Measurements from ENCODE around the gene PPM1D. TPM values are rescaled to one million over a fixed set of nuclear protein-coding genes. Genes with fewer than 3 reads are reported as not detected.

PPM1D gene
- total and polyA plus RNA-seq, 4 experiments from 2014 or later = 7.0 to 19.4 (median 14.5) TPM

DNA sequence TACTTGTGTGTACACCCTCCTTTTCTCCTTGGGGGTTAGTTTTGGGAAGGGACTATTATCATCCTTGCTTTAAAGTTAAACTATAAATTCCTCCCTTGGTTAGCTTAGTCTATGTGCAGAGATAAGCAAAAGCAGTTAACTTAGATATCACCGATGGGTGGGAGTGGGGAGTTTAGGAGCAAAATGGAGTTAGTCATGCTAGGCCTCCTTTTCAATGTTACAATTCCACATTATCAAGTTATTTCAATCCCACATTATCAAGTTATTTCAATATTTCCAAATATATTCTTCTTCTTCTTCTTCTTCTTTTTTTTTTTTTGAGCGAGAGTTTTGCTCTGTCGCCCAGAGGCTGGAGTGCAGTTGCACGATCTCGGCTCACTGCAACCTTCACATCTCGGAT, 76.0 kb downstream of the PPM1D start:
- peak overlapping the region in 3 of 8 donors; percentile 15 to 57 (median 22) for H3K4me3 Mint-ChIP-seq
- H3K4me3 ChIP-seq (ENCODE audit: low read length in 2 of 2) = no peak overlapping the region
- peaks cover 14% of the 10 kb centered on the region for H3K4me1 ChIP-seq (ENCODE audit: insufficient read depth, low read length)
- H3K9me3 ChIP-seq (ENCODE audit: control insufficient read depth in 1 of 2, low read length in 2 of 2) = no peaks in the 10 kb centered on the region
- H3K27ac Mint-ChIP-seq = no peak overlapping the region
- H3K4me1 Mint-ChIP-seq = peaks cover 17 to 26% (median 22%) of the 10 kb centered on the region in 4 donors
- CTCF ChIA-PET (ENCODE audit: partially characterized antibody) = no interaction called here
- POLR2A ChIA-PET (ENCODE audit: partially characterized antibody) = interaction anchor here (2.0 kb wide), 1 partner anchor 76 kb away, joined by 24 read pairs; the partner anchor contains the start of gene PPM1D
- H3K27me3 Mint-ChIP-seq = no peaks in the 10 kb centered on the region
- H3K27me3 ChIP-seq (ENCODE audit: insufficient read depth, low read length) = no peaks in the 10 kb centered on the region
- DNase-seq = no peak
- intact Hi-C loops (cut with micrococcal nuclease) = loop anchor here (2.0 to 10.0 kb wide), 2 partner anchors 283 to 1111 kb away; partner anchors contain the start of genes DHX40 and USP32
- H3K9me3 Mint-ChIP-seq = no peaks in the 10 kb centered on the region
- H3K36me3 ChIP-seq (ENCODE audit: insufficient read depth, low read length) = no peaks in the 10 kb centered on the region
- no peak overlapping the region for H3K27ac ChIP-seq (ENCODE audit: low read depth, low read length)
- peaks cover 6 to 11% of the 10 kb centered on the region in 2 donors for H3K36me3 Mint-ChIP-seq

GRCh38 chr17:60676758-60677307, 76.8 kb downstream of the PPM1D start:
- Mint-ChIP-seq H3K36me3 (peaks cover 6 to 11% of the 10 kb centered on the region in 2 donors), H3K4me1 (peaks cover 17 to 26% (median 22%) of the 10 kb centered on the region in 4 donors), H3K4me3 (peak overlapping the region; percentile 91 to 99 (median 97)), H3K9me3 (no peaks in the 10 kb centered on the region), H3K27me3 (no peaks in the 10 kb centered on the region), H3K27ac (peak overlapping the region; percentile 93 to 99 (median 98))
- Histone ChIP-seq H3K4me3 (ENCODE audit: low read length in 2 of 2) (peak overlapping the region; percentile 65 to 96), H3K36me3 (ENCODE audit: insufficient read depth, low read length) (no peaks in the 10 kb centered on the region), H3K27me3 (ENCODE audit: insufficient read depth, low read length) (no peaks in the 10 kb centered on the region), H3K9me3 (ENCODE audit: control insufficient read depth in 1 of 2, low read length in 2 of 2) (no peaks in the 10 kb centered on the region), H3K4me1 (ENCODE audit: insufficient read depth, low read length) (peaks cover 14% of the 10 kb centered on the region), H3K27ac (ENCODE audit: low read depth, low read length) (peak overlapping the region; percentile 72)
- ChIA-PET POLR2A (ENCODE audit: partially characterized antibody) (interaction anchor here (0.6 to 2.0 kb wide), 16 partner anchors 9 to 1522 kb away, joined by 3 to 24 read pairs (median 4); partner anchors contain the start of genes CLTC, DHX40, PPM1D and RNFT1), CTCF (ENCODE audit: partially characterized antibody) (interaction anchor here (1.0 to 1.4 kb wide), 6 partner anchors 36 to 101 kb away, joined by 3 to 5 read pairs (median 3); no protein-coding TSS in a partner anchor)
- intact Hi-C loops (cut with micrococcal nuclease) = loop anchor here (1.0 to 10.0 kb wide), 5 partner anchors 77 to 1387 kb away; partner anchors contain the start of genes DHX40, PPM1D and USP32
- DNase-seq = no peak

DNA sequence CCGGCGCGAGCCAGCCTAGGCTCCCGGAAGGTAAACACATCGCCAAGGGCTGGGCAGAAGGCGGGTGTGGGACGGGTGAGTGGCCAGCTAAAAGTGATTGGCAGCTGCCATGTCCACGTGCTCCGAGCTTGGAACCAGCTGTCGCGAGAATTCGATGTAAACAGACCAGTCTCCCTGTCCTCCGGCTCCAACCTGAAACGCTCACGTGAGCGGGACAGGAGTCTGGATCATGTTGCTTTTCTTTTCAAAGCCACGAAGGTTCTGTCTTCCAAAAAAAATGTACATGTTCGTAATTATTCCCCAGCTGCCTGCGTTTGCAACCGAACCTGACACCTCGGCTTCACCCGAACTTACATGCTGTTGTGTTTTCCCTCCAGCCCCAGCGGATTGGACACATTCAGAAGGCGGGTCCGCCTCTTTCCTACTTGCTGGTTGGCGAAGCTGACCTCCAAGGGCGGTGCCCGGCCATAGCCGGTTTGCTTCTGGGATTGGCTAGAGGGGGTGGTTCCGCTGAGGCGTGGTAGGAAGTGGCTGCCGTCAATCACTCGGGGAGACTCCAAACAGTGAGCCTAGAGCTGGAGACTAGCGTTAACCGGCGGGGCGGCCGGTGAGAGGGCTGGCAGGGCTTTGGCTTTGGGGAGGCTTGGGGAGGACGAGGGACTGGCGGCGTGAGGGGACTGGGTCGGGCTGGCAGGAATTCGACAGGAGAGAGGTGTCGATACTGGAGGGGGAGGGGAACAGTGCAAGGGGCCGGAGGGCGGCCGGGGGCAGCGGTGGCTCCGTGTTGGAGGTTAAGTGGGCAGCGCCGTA, 77.5 kb downstream of the PPM1D start, which contains the start of gene BCAS3:
BCAS3 (plus strand) TSS at position 544 of the 810 bp plus-strand sequence.
- peaks cover 14% of the 10 kb centered on the region for H3K4me1 ChIP-seq (ENCODE audit: insufficient read depth, low read length)
- intact Hi-C loops (cut with micrococcal nuclease) = loop anchor here (1.0 to 10.0 kb wide), 5 partner anchors 77 to 1387 kb away; partner anchors contain the start of genes DHX40, PPM1D and USP32
- H3K4me1 Mint-ChIP-seq = peaks cover 17 to 26% (median 23%) of the 10 kb centered on the region in 4 donors

DNA sequence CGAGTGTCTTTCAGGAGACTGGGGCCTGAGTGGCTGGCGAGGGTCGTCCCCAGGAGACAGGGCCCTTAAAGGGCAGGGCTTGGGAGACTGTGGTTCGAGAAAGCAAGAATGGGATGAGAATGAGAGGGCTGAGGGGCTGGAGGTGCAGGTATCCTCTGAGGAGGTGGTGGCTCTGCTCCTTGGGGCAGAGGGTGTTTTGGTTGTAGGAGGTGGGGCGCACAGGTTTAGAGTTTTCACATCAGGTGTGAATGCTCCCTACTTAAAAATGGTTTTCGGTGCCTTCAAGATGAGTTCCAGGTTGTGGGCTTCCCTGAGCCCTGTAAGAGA, 78.1 kb downstream of the PPM1D start:
- H3K4me1 Mint-ChIP-seq = peaks cover 17 to 26% (median 23%) of the 10 kb centered on the region in 4 donors
- no peaks in the 10 kb centered on the region for H3K9me3 Mint-ChIP-seq
- ChIA-PET CTCF (ENCODE audit: partially characterized antibody) (interaction anchor here (1.0 kb wide), 1 partner anchor 102 kb away, joined by 3 read pairs; no protein-coding TSS in a partner anchor), POLR2A (ENCODE audit: partially characterized antibody) (interaction anchor here (0.7 to 2.0 kb wide), 9 partner anchors 10 to 1571 kb away, joined by 3 to 24 read pairs (median 4); partner anchors contain the start of genes DHX40, PPM1D, RNFT1 and TRIM37)
- intact Hi-C loops (cut with micrococcal nuclease) = loop anchor here (10.0 kb wide), 1 partner anchor 1113 kb away; the partner anchor contains the start of gene DHX40
- DNase-seq = no peak
- Histone ChIP-seq H3K9me3 (ENCODE audit: control insufficient read depth in 1 of 2, low read length in 2 of 2) (no peaks in the 10 kb centered on the region), H3K36me3 (ENCODE audit: insufficient read depth, low read length) (peaks cover 2% of the 10 kb centered on the region), H3K4me3 (ENCODE audit: low read length in 2 of 2) (peak overlapping the region; percentile 65 to 96), H3K27ac (ENCODE audit: low read depth, low read length) (peak overlapping the region; percentile 72), H3K27me3 (ENCODE audit: insufficient read depth, low read length) (no peaks in the 10 kb centered on the region), H3K4me1 (ENCODE audit: insufficient read depth, low read length) (peaks cover 14% of the 10 kb centered on the region)
- peak overlapping the region; percentile 93 to 99 (median 98) for H3K27ac Mint-ChIP-seq
- H3K27me3 Mint-ChIP-seq = no peaks in the 10 kb centered on the region
- peak overlapping the region; percentile 91 to 99 (median 97) for H3K4me3 Mint-ChIP-seq
- H3K36me3 Mint-ChIP-seq = peaks cover 9 to 17% of the 10 kb centered on the region in 2 donors

More for the DNA sequence above, 77.5 kb downstream of the PPM1D start, which contains the start of gene BCAS3:
- ChIA-PET CTCF (ENCODE audit: partially characterized antibody) (interaction anchor here (1.0 to 1.4 kb wide), 6 partner anchors 36 to 102 kb away, joined by 3 to 5 read pairs (median 3); no protein-coding TSS in a partner anchor), POLR2A (ENCODE audit: partially characterized antibody) (interaction anchor here (0.6 to 2.0 kb wide), 18 partner anchors 9 to 1571 kb away, joined by 3 to 24 read pairs (median 4); partner anchors contain the start of genes CLTC, DHX40, PPM1D and RNFT1)
- H3K27me3 ChIP-seq (ENCODE audit: insufficient read depth, low read length) = no peaks in the 10 kb centered on the region
- H3K9me3 Mint-ChIP-seq = no peaks in the 10 kb centered on the region
- no peaks in the 10 kb centered on the region for H3K9me3 ChIP-seq (ENCODE audit: control insufficient read depth in 1 of 2, low read length in 2 of 2)
- peak within 1 kb of the TSS; percentile 91 to 99 (median 97) for H3K4me3 Mint-ChIP-seq
- H3K4me3 ChIP-seq (ENCODE audit: low read length in 2 of 2) = peak within 1 kb of the TSS; percentile 65 to 96
- no peaks in the 10 kb centered on the region for H3K36me3 ChIP-seq (ENCODE audit: insufficient read depth, low read length)
- peak within 1 kb of the TSS; percentile 93 to 99 (median 98) for H3K27ac Mint-ChIP-seq
- peaks cover 6 to 14% of the 10 kb centered on the region in 2 donors for H3K36me3 Mint-ChIP-seq
- H3K27me3 Mint-ChIP-seq = no peaks in the 10 kb centered on the region
- DNase-seq = peak; percentile 96 to 99 (median 97)
- peak within 1 kb of the TSS; percentile 72 for H3K27ac ChIP-seq (ENCODE audit: low read depth, low read length)

GRCh38 chr17:60679287-60679686, 79.3 kb downstream of the PPM1D start:
- H3K9me3 ChIP-seq (ENCODE audit: control insufficient read depth in 1 of 2, low read length in 2 of 2) = no peaks in the 10 kb centered on the region
- Mint-ChIP-seq H3K4me3 (peak overlapping the region in 6 of 8 donors; percentile 42 to 97 (median 66)), H3K4me1 (peaks cover 17 to 26% (median 23%) of the 10 kb centered on the region in 4 donors), H3K27me3 (no peaks in the 10 kb centered on the region), H3K9me3 (no peaks in the 10 kb centered on the region), H3K36me3 (peaks cover 14 to 24% of the 10 kb centered on the region in 2 donors), H3K27ac (no peak overlapping the region)
- no peak overlapping the region for H3K4me3 ChIP-seq (ENCODE audit: low read length in 2 of 2)
- no peaks in the 10 kb centered on the region for H3K27me3 ChIP-seq (ENCODE audit: insufficient read depth, low read length)
- CTCF ChIA-PET (ENCODE audit: partially characterized antibody) = interaction anchor here (0.5 kb wide), 1 partner anchor 10 kb away, joined by 3 read pairs; no protein-coding TSS in a partner anchor
- H3K27ac ChIP-seq (ENCODE audit: low read depth, low read length) = no peak overlapping the region
- peaks cover 3% of the 10 kb centered on the region for H3K36me3 ChIP-seq (ENCODE audit: insufficient read depth, low read length)
- POLR2A ChIA-PET (ENCODE audit: partially characterized antibody) = no interaction called here
- no peak for DNase-seq
- peaks cover 14% of the 10 kb centered on the region for H3K4me1 ChIP-seq (ENCODE audit: insufficient read depth, low read length)
- intact Hi-C loops (cut with micrococcal nuclease) = loop anchor here (10.0 kb wide), 1 partner anchor 1114 kb away; the partner anchor contains the start of gene DHX40

GRCh38 chr17:60680754-60681153, 80.8 kb downstream of the PPM1D start:
- intact Hi-C loops (cut with micrococcal nuclease) = no loop called here
- Mint-ChIP-seq H3K9me3 (no peaks in the 10 kb centered on the region), H3K27me3 (no peaks in the 10 kb centered on the region), H3K4me3 (no peak overlapping the region), H3K4me1 (peaks cover 17 to 26% (median 23%) of the 10 kb centered on the region in 4 donors), H3K27ac (no peak overlapping the region), H3K36me3 (peaks cover 23 to 34% of the 10 kb centered on the region in 2 donors)
- H3K4me1 ChIP-seq (ENCODE audit: insufficient read depth, low read length) = peaks cover 14% of the 10 kb centered on the region
- H3K27me3 ChIP-seq (ENCODE audit: insufficient read depth, low read length) = no peaks in the 10 kb centered on the region
- ChIA-PET POLR2A (ENCODE audit: partially characterized antibody) (no interaction called here), CTCF (ENCODE audit: partially characterized antibody) (no interaction called here)
- no peaks in the 10 kb centered on the region for H3K9me3 ChIP-seq (ENCODE audit: control insufficient read depth in 1 of 2, low read length in 2 of 2)
- H3K27ac ChIP-seq (ENCODE audit: low read depth, low read length) = no peak overlapping the region
- peaks cover 6% of the 10 kb centered on the region for H3K36me3 ChIP-seq (ENCODE audit: insufficient read depth, low read length)
- H3K4me3 ChIP-seq (ENCODE audit: low read length in 2 of 2) = no peak overlapping the region
- no peak for DNase-seq
